Stimulated activated memory B cell treated with anti-CD40 and anti-IgM and Interleukin-4, amounts not matched to agents 10 μg/mL and 1 μg/mL and 100 μg/mL, for 72 hours (primary cell): ENCODE measurements around the gene FTSJ3.
"Not testable (repeated sequence)": the region's sequence is repeated elsewhere in the genome, so short reads cannot be mapped to it uniquely, and the experiment has no call there.

Experiments used
- ATAC-seq: fragments of 150-1000 bp; cut with Tn5 transposase; 2 replicates; pipeline ENCODE4 v1.10.0; 2021
- H3K27ac Mint-ChIP-seq: one replicate; pipeline ENCODE4 v1.8.0; 2022; ENCODE audit warnings: mild to moderate bottlenecking, mixed read lengths
- H3K27me3 Mint-ChIP-seq: one replicate; pipeline ENCODE4 v1.8.0; 2022; ENCODE audit warnings: mixed read lengths
- H3K36me3 Mint-ChIP-seq: one replicate; pipeline ENCODE4 v1.8.0; 2022; ENCODE audit warnings: mixed read lengths
- H3K4me1 Mint-ChIP-seq: one replicate; pipeline ENCODE4 v1.8.0; 2022; ENCODE audit warnings: mixed read lengths
- H3K4me3 Mint-ChIP-seq: one replicate; pipeline ENCODE4 v1.8.0; 2022; ENCODE audit warnings: mild to moderate bottlenecking, moderate library complexity, mixed read lengths
- H3K9me3 Mint-ChIP-seq: one replicate; pipeline ENCODE4 v1.8.0; 2022; ENCODE audit warnings: mixed read lengths

FTSJ3 gene, protein sequence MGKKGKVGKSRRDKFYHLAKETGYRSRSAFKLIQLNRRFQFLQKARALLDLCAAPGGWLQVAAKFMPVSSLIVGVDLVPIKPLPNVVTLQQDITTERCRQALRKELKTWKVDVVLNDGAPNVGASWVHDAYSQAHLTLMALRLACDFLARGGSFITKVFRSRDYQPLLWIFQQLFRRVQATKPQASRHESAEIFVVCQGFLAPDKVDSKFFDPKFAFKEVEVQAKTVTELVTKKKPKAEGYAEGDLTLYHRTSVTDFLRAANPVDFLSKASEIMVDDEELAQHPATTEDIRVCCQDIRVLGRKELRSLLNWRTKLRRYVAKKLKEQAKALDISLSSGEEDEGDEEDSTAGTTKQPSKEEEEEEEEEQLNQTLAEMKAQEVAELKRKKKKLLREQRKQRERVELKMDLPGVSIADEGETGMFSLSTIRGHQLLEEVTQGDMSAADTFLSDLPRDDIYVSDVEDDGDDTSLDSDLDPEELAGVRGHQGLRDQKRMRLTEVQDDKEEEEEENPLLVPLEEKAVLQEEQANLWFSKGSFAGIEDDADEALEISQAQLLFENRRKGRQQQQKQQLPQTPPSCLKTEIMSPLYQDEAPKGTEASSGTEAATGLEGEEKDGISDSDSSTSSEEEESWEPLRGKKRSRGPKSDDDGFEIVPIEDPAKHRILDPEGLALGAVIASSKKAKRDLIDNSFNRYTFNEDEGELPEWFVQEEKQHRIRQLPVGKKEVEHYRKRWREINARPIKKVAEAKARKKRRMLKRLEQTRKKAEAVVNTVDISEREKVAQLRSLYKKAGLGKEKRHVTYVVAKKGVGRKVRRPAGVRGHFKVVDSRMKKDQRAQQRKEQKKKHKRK

DNA sequence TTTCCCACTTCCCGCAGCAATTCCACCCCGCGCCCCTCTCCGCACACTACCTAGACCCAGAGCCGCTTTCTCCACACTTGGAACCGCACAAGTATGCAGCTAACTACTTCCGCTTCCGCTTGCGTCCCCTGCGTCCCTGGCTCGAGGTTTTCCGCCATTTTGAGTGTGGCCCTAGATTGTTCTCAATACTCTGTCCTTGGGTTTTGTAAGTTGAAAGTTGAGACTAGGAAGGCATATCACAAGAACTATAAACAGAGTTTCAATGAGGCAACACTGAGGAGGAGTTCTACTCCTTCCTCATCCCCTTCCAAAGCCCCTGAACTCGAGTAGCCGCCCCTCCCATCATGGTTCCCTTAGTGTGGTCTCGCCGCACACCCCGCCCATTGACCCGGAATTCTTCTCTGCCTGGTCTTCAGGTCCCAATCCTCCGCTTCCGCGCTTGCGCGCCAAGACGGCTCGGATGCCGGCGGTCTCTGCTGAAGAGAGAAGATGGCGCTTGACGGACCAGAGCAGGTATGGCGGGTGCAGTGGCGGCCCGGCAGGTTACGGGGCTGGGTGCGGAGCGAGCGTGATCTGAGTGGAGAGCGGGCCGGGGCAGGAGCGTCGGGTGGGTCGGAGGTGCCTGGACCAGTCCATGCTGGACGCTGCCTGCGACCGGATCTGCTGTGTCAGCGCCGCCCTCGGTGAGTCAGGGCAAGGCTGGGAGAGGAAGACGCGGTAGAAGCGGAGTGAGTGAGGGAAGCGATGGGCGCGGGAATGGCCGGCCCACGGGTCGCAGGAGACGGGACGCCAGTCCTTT is at the start of gene FTSJ3, which contains the start of gene PSMC5:
FTSJ3 (minus strand) TSS at position 662 of the 799 bp plus-strand sequence. CDS start 761 bp downstream, outside the sequence.
PSMC5 (plus strand) TSS at position 430 of the 799 bp plus-strand sequence; CDS start at position 490, 60 bp downstream.
- H3K36me3 Mint-ChIP-seq, result peaks cover 42% of the 10 kb centered on the region
- H3K27ac Mint-ChIP-seq, result peak within 1 kb of the TSS; percentile 97
- H3K4me1 Mint-ChIP-seq, result peaks cover 64% of the 10 kb centered on the region
- H3K27me3 Mint-ChIP-seq, result no peaks in the 10 kb centered on the region
- H3K4me3 Mint-ChIP-seq, result peak within 1 kb of the TSS; percentile 91
- ATAC-seq, result peak; percentile 98
- no peaks in the 10 kb centered on the region for H3K9me3 Mint-ChIP-seq

DNA sequence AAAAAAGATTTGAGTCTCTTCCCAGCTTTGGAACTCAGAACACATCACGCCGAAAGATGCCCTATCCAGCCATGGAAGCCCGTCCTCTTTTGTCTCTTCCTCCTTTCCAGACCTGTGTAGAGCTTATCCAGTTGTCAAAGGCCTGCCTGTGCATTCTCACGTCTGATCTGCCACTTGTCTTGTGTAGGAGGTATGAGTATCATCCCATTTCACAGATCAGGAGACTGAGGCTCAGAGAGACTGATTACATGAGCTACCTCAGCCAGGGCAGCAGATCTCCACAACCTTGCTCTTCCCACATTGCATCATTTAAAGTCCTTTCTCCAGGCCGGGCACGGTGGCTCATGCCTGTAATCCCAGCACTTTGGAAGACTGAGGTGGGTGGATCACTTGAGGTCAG is 47.2 kb upstream of the FTSJ3 start:
- H3K36me3 Mint-ChIP-seq, H3K9me3 Mint-ChIP-seq, H3K27ac Mint-ChIP-seq, ATAC-seq, H3K4me3 Mint-ChIP-seq: not testable (repeated sequence)
- H3K27me3 Mint-ChIP-seq, result peaks cover 11% of the 10 kb centered on the region
- peaks cover 21% of the 10 kb centered on the region for H3K4me1 Mint-ChIP-seq

DNA sequence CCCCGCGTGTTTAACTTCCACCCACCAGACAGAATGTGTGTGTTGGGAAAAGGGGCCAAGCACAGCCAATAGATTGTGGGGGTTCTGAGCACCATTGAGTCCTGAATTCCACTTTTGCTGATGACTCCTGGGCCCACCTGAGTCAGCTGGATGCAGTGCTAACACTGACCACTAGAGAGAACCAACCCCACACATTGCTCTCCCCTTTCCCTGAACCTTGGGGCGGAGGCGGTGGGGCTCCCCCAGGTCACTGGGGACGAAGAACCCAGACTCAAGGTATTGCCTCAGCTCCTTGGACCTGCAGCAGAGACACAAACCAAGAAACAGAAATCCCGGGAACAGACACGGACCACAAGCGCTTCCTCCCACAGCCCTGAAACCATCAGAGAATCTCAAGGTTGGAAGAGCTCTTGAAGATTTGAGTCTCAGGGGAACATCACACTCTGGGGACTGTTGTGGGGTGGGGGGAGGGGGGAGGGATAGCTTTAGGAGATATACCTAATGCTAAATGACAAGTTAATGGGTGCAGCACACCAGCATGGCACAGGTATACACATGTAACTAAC is 46.7 kb upstream of the FTSJ3 start:
- Mint-ChIP-seq H3K27me3 (peaks cover 11% of the 10 kb centered on the region), H3K4me1 (peaks cover 21% of the 10 kb centered on the region)
- not testable (repeated sequence) for H3K9me3 Mint-ChIP-seq, H3K36me3 Mint-ChIP-seq, H3K4me3 Mint-ChIP-seq, ATAC-seq, H3K27ac Mint-ChIP-seq

DNA sequence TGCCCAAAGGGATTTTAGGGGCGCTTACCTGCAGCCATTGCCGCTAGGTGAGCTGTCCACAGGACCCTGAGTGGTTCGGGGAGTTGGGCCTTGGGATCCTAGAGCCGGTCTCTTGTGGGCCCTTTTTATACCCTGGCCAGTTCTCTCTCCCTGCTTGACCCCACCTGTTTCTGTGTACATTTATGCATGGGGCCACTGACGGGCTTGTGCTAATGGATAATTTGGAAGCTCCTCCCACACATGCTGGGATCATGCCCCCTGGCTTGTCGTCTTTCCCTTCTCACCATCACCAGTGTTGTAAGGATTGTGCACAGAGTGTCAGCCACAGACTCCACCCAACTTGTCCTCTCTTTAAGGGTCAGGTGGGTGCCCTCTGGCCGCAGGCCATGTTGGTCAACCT is 46.1 kb upstream of the FTSJ3 start, which contains the start of gene CSH2:
CSH2 (minus strand) TSS at position 101 of the 400 bp plus-strand sequence; CDS start at position 38, 63 bp downstream.
- H3K4me1 Mint-ChIP-seq, result peaks cover 15% of the 10 kb centered on the region
- not testable (repeated sequence) for H3K9me3 Mint-ChIP-seq

DNA sequence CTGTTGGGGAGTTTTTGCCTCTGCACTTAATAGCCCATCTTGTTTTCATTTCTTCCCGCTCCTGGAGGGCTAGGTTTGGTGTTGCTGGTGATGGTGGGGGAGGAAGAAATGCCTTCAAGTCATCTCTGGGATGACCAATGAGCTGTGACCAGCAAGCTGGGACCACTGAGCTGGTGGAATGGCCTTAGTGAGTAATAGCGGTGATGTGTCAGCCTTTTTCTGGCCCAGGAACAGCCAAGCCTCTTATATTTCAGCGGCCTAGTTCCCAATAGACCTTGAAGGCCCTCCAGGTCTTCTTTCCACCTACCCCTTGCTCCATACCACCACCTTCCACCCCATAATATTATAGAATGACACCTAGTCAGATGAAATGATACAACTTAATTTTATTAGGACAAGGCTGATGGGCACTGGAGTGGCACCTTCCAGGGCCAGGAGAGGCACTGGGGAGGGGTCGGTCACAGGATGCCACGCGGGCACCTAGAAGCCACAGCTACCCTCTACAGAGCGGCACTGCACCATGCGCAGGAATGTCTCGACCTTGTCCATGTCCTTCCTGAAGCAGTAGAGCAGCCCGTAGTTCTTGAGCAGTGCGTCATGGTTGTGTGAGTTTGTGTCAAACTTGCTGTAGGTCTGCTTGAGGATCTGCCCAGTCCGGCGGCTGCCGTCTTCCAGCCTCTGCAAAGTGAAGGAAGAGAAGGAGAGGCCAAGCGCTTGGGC is 44.3 kb upstream of the FTSJ3 start:
- peaks cover 11% of the 10 kb centered on the region for H3K27me3 Mint-ChIP-seq
- H3K27ac Mint-ChIP-seq, result not testable (repeated sequence)

More for the DNA sequence above, 46.1 kb upstream of the FTSJ3 start, which contains the start of gene CSH2:
- not testable (repeated sequence) for H3K36me3 Mint-ChIP-seq, H3K4me3 Mint-ChIP-seq, ATAC-seq, H3K27ac Mint-ChIP-seq
- peaks cover 11% of the 10 kb centered on the region for H3K27me3 Mint-ChIP-seq

DNA sequence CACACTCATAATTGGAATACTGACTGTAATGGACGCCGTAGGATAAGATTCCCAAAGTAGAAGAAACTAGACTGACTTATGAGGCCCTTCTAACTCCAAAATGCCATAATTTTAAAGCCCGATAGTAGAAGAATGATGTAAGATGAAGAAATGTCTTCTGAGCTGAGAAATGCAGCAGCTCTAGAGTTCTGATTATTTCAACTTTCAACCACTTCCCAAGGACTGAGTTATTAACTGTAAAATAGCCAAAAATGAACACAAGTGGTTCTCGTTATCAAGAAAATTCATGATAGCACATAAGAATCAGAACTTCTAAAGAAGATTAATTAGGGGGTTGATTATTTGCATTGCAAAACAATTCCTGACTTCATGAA is 42.8 kb upstream of the FTSJ3 start:
- H3K27me3 Mint-ChIP-seq, H3K27ac Mint-ChIP-seq, H3K9me3 Mint-ChIP-seq, H3K36me3 Mint-ChIP-seq, H3K4me3 Mint-ChIP-seq, ATAC-seq: not testable (repeated sequence)
- peaks cover 12% of the 10 kb centered on the region for H3K4me1 Mint-ChIP-seq

More for the DNA sequence above, 44.3 kb upstream of the FTSJ3 start:
- H3K9me3 Mint-ChIP-seq, H3K4me1 Mint-ChIP-seq, ATAC-seq, H3K4me3 Mint-ChIP-seq, H3K36me3 Mint-ChIP-seq: not testable (repeated sequence)

DNA sequence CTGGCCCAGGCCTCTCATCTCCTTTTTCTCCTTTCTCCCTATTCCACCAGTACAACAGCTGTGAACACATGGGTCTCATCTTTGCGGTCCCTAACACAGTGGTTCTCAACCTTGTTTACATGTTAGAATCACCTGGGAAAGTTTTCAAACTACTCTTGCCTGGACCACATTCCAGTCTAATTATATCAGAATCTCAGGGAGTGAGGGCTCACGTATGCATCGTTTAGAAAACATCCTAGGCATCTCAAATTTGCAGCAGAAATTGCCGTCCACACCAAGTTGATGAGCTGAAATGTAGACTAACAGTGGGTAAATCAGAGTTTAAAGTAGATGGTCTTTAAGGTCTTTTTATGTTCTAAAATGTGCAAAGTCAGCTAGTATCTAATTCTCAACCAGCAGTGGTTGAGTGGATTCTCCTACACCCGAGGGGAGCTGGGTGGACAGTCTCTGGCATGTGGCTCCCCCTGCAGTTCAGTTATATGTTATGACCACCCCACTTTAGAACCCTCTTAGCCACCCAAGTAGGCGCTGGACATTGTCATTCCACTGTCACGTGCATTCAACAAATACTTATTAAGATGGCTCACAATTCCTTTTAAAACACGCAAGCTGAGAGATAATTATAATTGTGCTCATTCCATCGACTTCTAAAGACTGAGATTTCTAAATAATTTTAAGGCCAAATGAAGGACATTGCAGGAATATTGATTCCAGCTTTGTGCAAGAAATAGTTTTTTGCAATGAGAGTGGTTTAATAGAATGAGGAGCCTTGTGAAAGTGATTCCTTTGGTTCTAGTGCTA is 42.2 kb upstream of the FTSJ3 start:
- not testable (repeated sequence) for H3K36me3 Mint-ChIP-seq, H3K27me3 Mint-ChIP-seq, H3K27ac Mint-ChIP-seq, ATAC-seq, H3K9me3 Mint-ChIP-seq, H3K4me3 Mint-ChIP-seq
- peaks cover 12% of the 10 kb centered on the region for H3K4me1 Mint-ChIP-seq

DNA sequence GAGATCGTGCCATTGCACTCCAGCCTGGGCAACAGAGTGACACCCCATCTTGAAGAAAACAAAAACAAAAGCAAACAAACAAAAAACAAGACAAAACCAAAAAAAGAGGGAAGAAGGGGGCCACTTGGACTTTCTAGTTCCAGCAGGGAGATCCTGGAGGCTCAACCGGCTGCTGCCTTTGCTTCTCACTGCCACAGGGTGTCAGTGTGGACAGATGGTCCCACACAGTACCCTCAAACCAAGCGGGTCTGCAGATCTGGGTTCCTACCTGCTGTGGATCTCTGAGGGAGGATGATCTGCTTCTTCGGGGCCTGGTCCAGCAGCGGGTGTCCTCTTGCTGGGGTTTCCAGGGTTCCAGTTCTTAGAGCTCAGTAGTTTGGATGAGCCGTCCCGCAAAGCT is 39.2 kb upstream of the FTSJ3 start:
- H3K4me1 Mint-ChIP-seq, H3K4me3 Mint-ChIP-seq, H3K36me3 Mint-ChIP-seq, ATAC-seq, H3K27me3 Mint-ChIP-seq, H3K9me3 Mint-ChIP-seq: not testable (repeated sequence)
- peak overlapping the region; percentile 67 for H3K27ac Mint-ChIP-seq

DNA sequence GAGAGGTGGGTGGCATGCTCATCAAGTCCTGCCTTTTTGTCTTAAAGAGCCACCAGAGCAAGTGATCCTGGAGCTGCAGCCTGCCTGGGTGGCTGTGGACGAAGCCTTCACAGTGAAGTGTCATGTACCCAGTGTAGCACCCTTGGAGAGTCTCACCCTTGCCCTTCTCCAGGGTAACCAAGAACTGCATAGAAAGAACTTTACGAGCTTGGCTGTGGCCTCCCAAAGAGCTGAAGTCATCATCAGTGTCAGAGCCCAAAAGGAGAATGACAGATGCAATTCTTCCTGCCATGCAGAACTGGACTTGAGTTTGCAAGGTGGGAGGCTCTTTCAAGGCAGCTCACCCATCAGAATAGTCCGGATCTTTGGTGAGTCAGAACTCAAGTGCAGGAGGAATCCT is 31.8 kb upstream of the FTSJ3 start:
- H3K9me3 Mint-ChIP-seq, result no peaks in the 10 kb centered on the region
- peaks cover 20% of the 10 kb centered on the region for H3K27me3 Mint-ChIP-seq
- ATAC-seq, result no peak
- no peaks in the 10 kb centered on the region for H3K36me3 Mint-ChIP-seq
- H3K4me3 Mint-ChIP-seq, result no peak overlapping the region
- H3K4me1 Mint-ChIP-seq, result no peaks in the 10 kb centered on the region
- H3K27ac Mint-ChIP-seq, result no peak overlapping the region

DNA sequence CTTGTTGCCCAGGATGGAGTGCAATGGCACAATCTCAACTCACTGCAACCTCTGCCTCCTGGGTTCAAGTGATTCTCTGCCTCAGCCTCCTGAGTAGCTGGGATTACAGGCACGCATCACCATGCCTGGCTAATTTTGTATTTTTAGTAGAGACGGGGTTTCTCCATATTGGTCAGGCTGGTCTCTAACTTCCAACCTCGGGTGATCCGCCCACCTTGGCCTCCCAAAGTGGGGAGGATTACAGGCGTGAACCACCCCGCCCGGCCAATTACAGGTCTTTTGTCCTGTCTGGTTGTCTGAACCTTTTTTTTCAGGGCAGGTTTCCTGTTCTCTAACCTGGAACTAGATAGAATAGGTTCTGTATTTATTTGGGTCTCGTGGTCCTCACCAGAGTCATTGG is 29.0 kb upstream of the FTSJ3 start:
- not testable (repeated sequence) for H3K27ac Mint-ChIP-seq, H3K4me3 Mint-ChIP-seq, H3K36me3 Mint-ChIP-seq, ATAC-seq, H3K4me1 Mint-ChIP-seq, H3K9me3 Mint-ChIP-seq
- H3K27me3 Mint-ChIP-seq, result peaks cover 20% of the 10 kb centered on the region

DNA sequence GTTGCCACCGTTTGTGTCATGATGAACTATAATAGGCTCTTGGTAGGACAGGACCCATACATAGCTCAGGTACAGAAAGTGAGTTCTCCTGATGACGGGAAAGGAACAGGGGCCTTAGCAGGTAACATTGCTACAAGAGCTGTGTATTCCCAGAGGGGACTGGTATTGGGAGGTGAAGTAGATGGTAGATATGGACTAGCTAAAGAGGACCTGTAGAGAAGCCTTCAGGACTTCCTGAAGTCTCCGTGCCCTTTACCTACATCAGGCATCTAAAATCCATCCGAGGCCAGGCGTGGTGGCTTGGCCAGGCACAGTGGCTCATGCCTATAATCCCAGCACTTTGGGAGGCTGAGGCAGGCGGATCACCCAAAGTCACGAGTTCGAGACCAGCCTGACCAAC is 27.7 kb upstream of the FTSJ3 start:
- Mint-ChIP-seq H3K36me3 (no peaks in the 10 kb centered on the region), H3K4me1 (no peaks in the 10 kb centered on the region), H3K27ac (no peak overlapping the region), H3K4me3 (no peak overlapping the region), H3K9me3 (no peaks in the 10 kb centered on the region), H3K27me3 (peaks cover 11% of the 10 kb centered on the region)
- ATAC-seq, result no peak

DNA sequence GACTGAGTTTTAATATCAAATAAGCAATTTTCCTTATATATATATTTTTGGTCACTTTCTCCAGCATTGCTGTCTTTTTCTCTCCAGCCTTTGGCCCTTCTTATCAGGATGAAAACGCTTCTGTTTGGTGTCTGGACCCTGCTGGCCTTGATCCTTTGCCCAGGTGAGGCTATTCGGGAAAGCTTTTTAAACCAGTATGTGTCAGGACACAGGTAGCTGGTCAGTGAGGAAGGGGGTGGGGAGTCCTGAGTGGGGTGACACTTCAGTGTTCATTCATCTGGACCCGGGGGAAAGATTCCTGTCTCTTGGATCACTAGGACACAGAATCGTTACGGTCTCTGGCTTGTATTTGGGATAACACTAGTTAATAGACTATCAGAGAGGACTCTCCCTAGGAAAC is 27.2 kb upstream of the FTSJ3 start:
- Mint-ChIP-seq H3K9me3 (no peaks in the 10 kb centered on the region), H3K4me3 (no peak overlapping the region), H3K4me1 (no peaks in the 10 kb centered on the region), H3K27me3 (peaks cover 7% of the 10 kb centered on the region), H3K27ac (no peak overlapping the region), H3K36me3 (no peaks in the 10 kb centered on the region)
- no peak for ATAC-seq

DNA sequence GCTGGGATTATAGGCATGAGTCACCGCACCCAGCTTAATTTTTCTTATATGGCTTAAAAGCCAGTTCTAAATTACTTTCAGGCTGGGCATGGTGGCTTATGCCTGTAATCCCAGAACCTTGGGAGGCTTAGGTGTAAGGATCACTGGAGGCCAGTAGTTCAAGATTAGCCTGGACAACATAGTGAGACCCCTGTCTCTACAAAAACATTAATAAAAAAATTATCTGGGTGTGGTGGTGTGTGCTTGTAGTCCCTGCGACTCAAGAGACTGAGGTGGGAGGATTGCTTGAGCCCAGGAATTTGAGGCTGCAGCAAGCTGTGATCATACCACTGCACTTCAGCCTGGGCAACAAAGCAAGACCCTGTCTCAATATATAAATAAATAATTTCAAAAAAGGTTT is 25.8 kb upstream of the FTSJ3 start:
- no peak overlapping the region for H3K27ac Mint-ChIP-seq
- no peaks in the 10 kb centered on the region for H3K27me3 Mint-ChIP-seq
- no peak overlapping the region for H3K4me3 Mint-ChIP-seq
- H3K36me3 Mint-ChIP-seq, result no peaks in the 10 kb centered on the region
- ATAC-seq, result no peak
- peaks cover 4% of the 10 kb centered on the region for H3K9me3 Mint-ChIP-seq
- peaks cover 10% of the 10 kb centered on the region for H3K4me1 Mint-ChIP-seq
